K562 (cell line): ENCODE data around the gene SPINT4. TPM values are rescaled to one million over a fixed set of nuclear protein-coding genes. Genes with fewer than 3 reads are reported as not detected.
A peak's percentile ranks its signal among the peaks of the same experiment; 100 is the strongest.

Source experiments
- ATAC-seq: fragments of 200-7000 bp; cut with Tn5 transposase; 3 replicates; pipeline ENCODE4 v1.9.1; 2020; ENCODE audit warnings: moderate library complexity
- BruUV-seq: library from RNA; stranded (reverse); fragments of 400-500 nt; replicated peaks from 2 replicates; lab custom pipeline; 2021; lab: Mats Ljungman, UMichigan
- CTCF ChIA-PET: fragments of 300-600 bp; formaldehyde crosslinking; extraction: SDS; loops from one replicate; lab custom pipeline; 2021; ENCODE audit warnings: low intra/inter-chr PET ratio; lab: Yijun Ruan, JAX
- POLR2A ChIA-PET: fragments of 300-600, 350-650 bp; sonication (Branson Sonifier 250); formaldehyde crosslinking; extraction: SDS; loops from one replicate; lab custom pipeline; 2021; ENCODE audit warnings: antibody characterized with exemption, inconsistent platforms; lab: Yijun Ruan, JAX
- DNase-seq, 4 experiments: peaks; one replicate each; pipeline versions ENCODE4 v3.0.0 to v3.0.0-alpha.2; 2011 to 2018; ENCODE audit warnings: low spot score in 3 of 4, mixed read lengths in 3 of 4; ENCODE audit errors: extremely low read depth in 1 of 4
- FAIRE-seq: peaks from 2 replicates; lab custom pipeline; 2011; peaks lifted over from hg19 to GRCh38; lab: Jason Lieb, UNC
- H2AFZ ChIP-seq: 2 replicates; pipeline ENCODE4 v1.6.0; 2011; ENCODE audit warnings: low read depth, low read length, control low read depth, inconsistent platforms
- H3K27ac ChIP-seq: fragments of 200-600 bp; 3 replicates; pipeline ENCODE4 v1.8.0; 2011; ENCODE audit warnings: low read depth, mild to moderate bottlenecking, control low read depth, inconsistent platforms, low read length, moderate library complexity, mixed read lengths; ENCODE audit errors: extremely low read depth
- H3K27me3 ChIP-seq, 2 experiments: fragments of 300-600 bp in 1 of 2; 2 replicates in 1 of 2; 3 replicates in 1 of 2; pipeline versions ENCODE4 v1.6.0 to v1.8.0; 2011; ENCODE audit warnings: inconsistent platforms in 2 of 2, low read length in 2 of 2, mild to moderate bottlenecking in 1 of 2, mixed read lengths in 1 of 2, moderate library complexity in 1 of 2; ENCODE audit not compliant: control insufficient read depth in 2 of 2, insufficient read depth in 2 of 2
- H3K36me3 ChIP-seq: fragments of 300-600 bp; 3 replicates; pipeline ENCODE4 v1.8.0; 2011; ENCODE audit warnings: mild to moderate bottlenecking, low read length, inconsistent platforms; ENCODE audit not compliant: control insufficient read depth, insufficient read depth
- H3K4me1 ChIP-seq, 2 experiments: fragments of 200-600 bp in 1 of 2; replicated peaks in 1 of 2; 2 replicates in 1 of 2; 3 replicates in 1 of 2; pipeline versions ENCODE4 v1.5.1 to v1.8.0; 2011; ENCODE audit warnings: inconsistent platforms in 2 of 2, low read length in 2 of 2, mild to moderate bottlenecking in 1 of 2, mixed read lengths in 1 of 2, moderate library complexity in 1 of 2; ENCODE audit not compliant: control insufficient read depth in 2 of 2, insufficient read depth in 2 of 2
- H3K4me2 ChIP-seq: 2 replicates; pipeline ENCODE4 v1.6.1; 2011; ENCODE audit warnings: low read length, control low read depth, inconsistent platforms, mixed read lengths; ENCODE audit not compliant: insufficient read depth
- H3K4me3 ChIP-seq: fragments of 200-600 bp; sonication (generic), shearing (Covaris generic); 2 replicates; pipeline ENCODE4 v1.5.1; 2016; ENCODE audit warnings: control low read depth, inconsistent platforms
- H3K79me2 ChIP-seq: fragments of 200-600 bp; 3 replicates; pipeline ENCODE4 v1.8.0; 2011; ENCODE audit warnings: low read length, inconsistent platforms; ENCODE audit not compliant: control insufficient read depth, insufficient read depth
- H3K9ac ChIP-seq, 2 experiments: 2 replicates each; pipeline versions ENCODE4 v1.6.0 to v1.6.1; 2011; ENCODE audit warnings: low read depth in 2 of 2, low read length in 2 of 2, control low read depth in 1 of 2, inconsistent platforms in 1 of 2, mild to moderate bottlenecking in 1 of 2, mixed read lengths in 1 of 2; ENCODE audit not compliant: insufficient read depth in 1 of 2
- H3K9me1 ChIP-seq: one replicate; pipeline ENCODE4 v1.6.0; 2011; ENCODE audit warnings: inconsistent platforms, mild to moderate bottlenecking, low read length, moderate library complexity; ENCODE audit not compliant: control insufficient read depth, insufficient read depth
- H3K9me3 ChIP-seq: replicated peaks from 2 replicates; pipeline ENCODE4 v1.5.1; 2011; ENCODE audit warnings: low read depth, low read length, inconsistent platforms; ENCODE audit not compliant: control insufficient read depth, insufficient read depth
- H4K20me1 ChIP-seq: replicated peaks from 2 replicates; pipeline ENCODE4 v1.6.1; 2011; ENCODE audit warnings: low read length, inconsistent platforms, mixed read lengths; ENCODE audit not compliant: control insufficient read depth, insufficient read depth
- ELF1 ChIP-seq: fragments of 200-800 bp; sonication (Bioruptor generic); IDR thresholded peaks from 2 replicates; pipeline ENCODE4 v1.6.1; 2016; ENCODE audit warnings: missing genetic modification characterization, missing compliant biosample characterization
- ELK3 ChIP-seq: fragments of 450-650 bp; formaldehyde crosslinking; IDR thresholded peaks from 2 replicates; pipeline ENCODE4 v1.4.0; 2020; ENCODE audit warnings: mild to moderate bottlenecking
- ESRRB ChIP-seq: fragments of 250-450 bp; sonication (Bioruptor Pico); IDR thresholded peaks from 2 replicates; pipeline ENCODE4 v1.5.0; 2020; ENCODE audit warnings: mild to moderate bottlenecking, moderate library complexity, borderline replicate concordance
- FOSL1 ChIP-seq: fragments of 200-800 bp; sonication (Bioruptor generic); conservative IDR thresholded peaks from 2 replicates; pipeline ENCODE4 v1.6.1; 2016; ENCODE audit warnings: missing genetic modification characterization, missing compliant biosample characterization
- HLTF ChIP-seq: fragments of 450-650 bp; IDR thresholded peaks from 2 replicates; pipeline ENCODE4 v1.6.1; 2016
- NELFE ChIP-seq: IDR thresholded peaks from 2 replicates; pipeline ENCODE4 v1.6.1; 2011; ENCODE audit warnings: mild to moderate bottlenecking; ENCODE audit not compliant: insufficient read depth, insufficient read length
- NEUROD1 ChIP-seq: fragments of 150-350 bp; IDR thresholded peaks from 2 replicates; pipeline ENCODE4 v1.6.1; 2014; ENCODE audit warnings: borderline replicate concordance, low read length, low read depth; ENCODE audit not compliant: partially characterized antibody
- PHF20 ChIP-seq: fragments of 450-650 bp; IDR thresholded peaks from 2 replicates; pipeline ENCODE4 v1.6.1; 2018; ENCODE audit not compliant: partially characterized antibody
- PRMT5 ChIP-seq: sonication (generic); formaldehyde crosslinking; IDR thresholded peaks from 2 replicates; pipeline ENCODE4 v1.5.0; 2020; ENCODE audit warnings: missing genetic modification reagents
- RBM15 ChIP-seq: fragments of 200-400 bp; formaldehyde crosslinking; IDR thresholded peaks from 2 replicates; pipeline ENCODE4 v1.6.1; 2018; ENCODE audit warnings: mild to moderate bottlenecking, low read length, moderate library complexity; ENCODE audit not compliant: insufficient read depth
- SMARCE1 ChIP-seq: fragments of 450-650 bp; IDR thresholded peaks from 2 replicates; pipeline ENCODE4 v1.7.1; 2016; ENCODE audit warnings: mild to moderate bottlenecking
- SREBF2 ChIP-seq: sonication (generic); formaldehyde crosslinking; IDR thresholded peaks from 2 replicates; pipeline ENCODE4 v1.4.0; 2020; ENCODE audit warnings: mild to moderate bottlenecking, missing genetic modification reagents
- TRIM28 ChIP-seq: fragments of 450-650 bp; IDR thresholded peaks from 2 replicates; pipeline ENCODE4 v1.6.1; 2017
- ZEB2 ChIP-seq: fragments of 450-650 bp; IDR thresholded peaks from 2 replicates; pipeline ENCODE4 v1.6.1; 2016
- ZNF316 ChIP-seq: fragments of 450-650 bp; IDR thresholded peaks from 2 replicates; pipeline ENCODE4 v1.6.1; 2016
- ZNF41 ChIP-seq: fragments of 250-450 bp; sonication (Bioruptor Pico); conservative IDR thresholded peaks from 2 replicates; pipeline ENCODE4 v1.4.0; 2020; ENCODE audit warnings: mild to moderate bottlenecking
- ZNF699 ChIP-seq: fragments of 250-450 bp; sonication (Bioruptor Pico); IDR thresholded peaks from 2 replicates; pipeline ENCODE4 v1.8.0; 2021; ENCODE audit warnings: mild to moderate bottlenecking, moderate library complexity; ENCODE audit not compliant: insufficient replicate concordance
- WGBS: fragments of 100-300 bp; shearing (Covaris generic); methylation state at CpG from one replicate; pipeline ENCODE4 v1.1.6; 2016; ENCODE audit warnings: low coverage, mixed read lengths; ENCODE audit not compliant: insufficient coverage; ENCODE audit errors: missing lambda C conversion rate; 5-methylcytosine and 5-hydroxymethylcytosine counted together
- in situ Hi-C: fragments of 300-500 bp; cut with MboI; formaldehyde crosslinking; loops from 4 replicates; pipeline ENCODE4 v1.15.0; 2018; ENCODE audit warnings: inconsistent platforms, mixed read lengths
- intact Hi-C: fragments of 100-400 bp; cut with micrococcal nuclease; formaldehyde crosslinking; loops from 2 replicates; pipeline ENCODE4 v1.14.2; 2022
- polyA plus RNA-seq, 8 experiments: library from polyadenylated mRNA; depleted of rRNA in 4 of 8; stranded (reverse) in 5 of 8; unstranded in 3 of 8; fragments of >200 nt; fragmentation: Nextera tagmentation in 2 of 8; fragmentation: Illumina TruSeq in 1 of 8; extraction: Ambion mirVana in 2 of 8; extraction: Trizol in 1 of 8; gene quantifications; 2 replicates each; pipeline versions ENCODE4 v1.2.1 to v1.2.3, GENCODE V29; 2011 to 2014; ENCODE audit warnings: inconsistent platforms in 1 of 8, missing spikeins in 1 of 8
- total RNA-seq, 7 experiments: library from RNA; depleted of rRNA in 6 of 7; stranded (reverse); fragments of >200 nt in 6 of 7; fragmentation: Illumina TruSeq in 2 of 7; extraction: Trizol in 2 of 7; gene quantifications; 2 replicates each; pipeline versions ENCODE4 v1.2.1 to v1.2.3, GENCODE V29; 2011 to 2021; ENCODE audit warnings: low replicate concordance in 1 of 7
- TF ChIP-seq, protein P1 (sequence below): fragments of 450-650 bp; IDR thresholded peaks from 2 replicates; pipeline ENCODE4 v1.7.0; 2016; ENCODE audit warnings: borderline replicate concordance

Gene SPINT4
- total and polyA plus RNA-seq, 9 of the 15 experiments (the other 6 are each of a cell fraction or from before 2014, with no cell fraction given): not detected

GRCh38 chr20:45732199-45732598, 10.1 kb downstream of the SPINT4 start:
- H3K4me3 ChIP-seq: no peak overlapping the region
- H2AFZ ChIP-seq: no peak overlapping the region
- H3K4me2 ChIP-seq: no peak overlapping the region
- ATAC-seq (no peak), FAIRE-seq (no peak), DNase-seq (no peak)
- no peaks in the 10 kb centered on the region for H3K27me3 ChIP-seq
- BruUV-seq: no TSS peak
- no peaks in the 10 kb centered on the region for H4K20me1 ChIP-seq
- intact Hi-C loops (no loop called here), in situ Hi-C loops (no loop called here)
- H3K9me3 ChIP-seq: no peaks in the 10 kb centered on the region
- peak; percentile 37 for TF ChIP-seq ZNF316
- TF ChIP-seq ZEB2: 0 out of 2 replicates have a peak, but pooled peaks have one; percentile 15
- no peak for TF ChIP-seq NELFE
- no peak for TF ChIP-seq SREBF2 (CRISPR knock-in tag)
- peak; percentile 87 for TF ChIP-seq TRIM28
- no peak for TF ChIP-seq PRMT5 (CRISPR knock-in tag)
- peak; percentile 65; the same call in 1 of the 2 replicates for TF ChIP-seq HLTF
- H3K36me3 ChIP-seq: no peaks in the 10 kb centered on the region
- H3K79me2 ChIP-seq: no peaks in the 10 kb centered on the region
- H3K4me1 ChIP-seq: no peaks in the 10 kb centered on the region
- no peaks in the 10 kb centered on the region for H3K9me1 ChIP-seq
- ChIA-PET POLR2A (no interaction called here), CTCF (no interaction called here)
- no peak overlapping the region for H3K9ac ChIP-seq
- H3K27ac ChIP-seq: no peak overlapping the region

GRCh38 chr20:45735552-45735951, 13.4 kb downstream of the SPINT4 start:
- ATAC-seq: no peak
- FAIRE-seq: no peak
- H3K36me3 ChIP-seq: no peaks in the 10 kb centered on the region
- no peak overlapping the region for H2AFZ ChIP-seq
- H3K79me2 ChIP-seq: no peaks in the 10 kb centered on the region
- H3K27me3 ChIP-seq: no peaks in the 10 kb centered on the region
- no peak overlapping the region for H3K4me3 ChIP-seq
- intact Hi-C loops: no loop called here
- H3K4me1 ChIP-seq: no peaks in the 10 kb centered on the region
- H3K27ac ChIP-seq: no peak overlapping the region
- WGBS: 0% methylated on average over 8 of the region's 8 CpGs
- CTCF ChIA-PET: no interaction called here
- no peak overlapping the region for H3K4me2 ChIP-seq
- H4K20me1 ChIP-seq: no peaks in the 10 kb centered on the region
- no peaks in the 10 kb centered on the region for H3K9me1 ChIP-seq
- no peak for DNase-seq
- H3K9ac ChIP-seq: no peak overlapping the region
- no peaks in the 10 kb centered on the region for H3K9me3 ChIP-seq
- in situ Hi-C loops: no loop called here
- no TSS peak for BruUV-seq
- POLR2A ChIA-PET: interaction anchor here (0.6 to 0.8 kb wide), 2 partner anchors 235 to 360 kb away, joined by 3 to 5 read pairs; no protein-coding TSS in a partner anchor
- TF ChIP-seq, protein P1, sequence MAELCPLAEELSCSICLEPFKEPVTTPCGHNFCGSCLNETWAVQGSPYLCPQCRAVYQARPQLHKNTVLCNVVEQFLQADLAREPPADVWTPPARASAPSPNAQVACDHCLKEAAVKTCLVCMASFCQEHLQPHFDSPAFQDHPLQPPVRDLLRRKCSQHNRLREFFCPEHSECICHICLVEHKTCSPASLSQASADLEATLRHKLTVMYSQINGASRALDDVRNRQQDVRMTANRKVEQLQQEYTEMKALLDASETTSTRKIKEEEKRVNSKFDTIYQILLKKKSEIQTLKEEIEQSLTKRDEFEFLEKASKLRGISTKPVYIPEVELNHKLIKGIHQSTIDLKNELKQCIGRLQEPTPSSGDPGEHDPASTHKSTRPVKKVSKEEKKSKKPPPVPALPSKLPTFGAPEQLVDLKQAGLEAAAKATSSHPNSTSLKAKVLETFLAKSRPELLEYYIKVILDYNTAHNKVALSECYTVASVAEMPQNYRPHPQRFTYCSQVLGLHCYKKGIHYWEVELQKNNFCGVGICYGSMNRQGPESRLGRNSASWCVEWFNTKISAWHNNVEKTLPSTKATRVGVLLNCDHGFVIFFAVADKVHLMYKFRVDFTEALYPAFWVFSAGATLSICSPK: no peak
- TF ChIP-seq RBM15 (no peak), ZNF41 (no peak), PHF20 (no peak), ESRRB (CRISPR knock-in tag) (no peak), FOSL1 (tag) (no peak), ELK3 (no peak), SMARCE1 (no peak), ELF1 (tag) (no peak), ZNF699 (CRISPR knock-in tag) (no peak), NEUROD1 (no peak)
